GM21529 (cell line): Measurements from ENCODE around the gene NRXN3.

Experiments used
- ATAC-seq: cut with Tn5 transposase; IDR thresholded peaks from one replicate; pipeline ENCODE4 v1.9.1; 2021; ENCODE audit not compliant: unreplicated experiment

NRXN3 gene

DNA sequence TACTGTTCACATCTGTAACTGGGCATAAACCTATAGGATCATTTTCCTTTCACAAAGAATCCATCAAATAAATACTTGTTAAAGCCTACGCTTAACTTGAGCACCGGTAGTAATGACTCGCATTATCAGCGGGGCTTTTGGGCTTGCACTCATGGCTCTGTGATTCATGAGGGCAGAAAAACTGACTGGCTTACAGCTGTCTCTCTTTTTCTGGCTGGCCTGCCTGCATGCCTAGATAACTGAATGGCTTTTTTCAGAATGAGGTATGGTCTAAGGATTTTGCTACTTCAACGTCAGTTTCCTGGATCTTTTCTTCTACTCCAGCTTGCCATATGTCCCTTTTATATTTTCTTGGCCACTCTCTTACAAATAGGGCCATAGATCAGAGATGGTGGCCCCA, 531.1 kb downstream of the NRXN3 start:
- no peak for ATAC-seq

DNA sequence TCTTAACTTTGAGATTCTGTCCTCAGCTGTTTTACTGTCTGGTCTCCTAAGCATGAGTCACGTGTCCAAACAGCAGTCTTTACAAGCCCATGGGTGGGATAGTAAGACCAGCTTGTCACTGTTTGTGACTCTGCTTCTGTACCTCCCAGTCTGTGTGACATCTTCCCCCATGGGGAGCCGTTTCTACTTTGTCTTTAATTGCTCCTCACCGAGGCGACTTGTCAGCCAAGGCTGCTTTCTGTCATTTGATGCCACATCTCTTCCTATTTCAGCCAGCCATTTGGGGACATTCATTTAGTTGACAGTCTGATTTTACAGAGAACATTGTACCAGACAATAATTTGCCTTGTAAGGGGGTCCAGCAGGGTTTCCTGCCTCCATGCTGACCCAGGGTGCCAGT, 534.8 kb downstream of the NRXN3 start:
- no peak for ATAC-seq

DNA sequence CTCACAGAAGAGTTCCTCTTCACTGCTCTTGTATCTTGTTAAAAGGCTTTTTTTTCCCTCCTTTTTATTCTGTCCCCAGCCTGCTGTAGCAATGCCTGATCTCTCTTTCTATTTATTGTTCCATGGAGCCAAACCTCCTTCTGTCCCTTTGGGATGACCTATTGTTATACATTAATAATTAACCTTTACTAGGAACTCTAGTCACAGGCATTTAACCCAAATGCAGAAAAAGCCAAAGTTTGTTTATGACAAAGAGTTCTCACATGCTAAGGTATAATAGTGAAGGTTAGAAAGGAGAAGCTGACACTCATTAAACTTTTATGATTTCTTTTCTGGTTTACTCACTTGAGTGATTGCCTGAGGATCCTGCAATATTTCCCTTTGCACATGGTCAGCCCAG, 535.8 kb downstream of the NRXN3 start:
- no peak for ATAC-seq

GRCh38 chr14:78709795-78710557, 539.8 kb downstream of the NRXN3 start:
- no peak for ATAC-seq

GRCh38 chr14:78710963-78711362, 540.8 kb downstream of the NRXN3 start:
- no peak for ATAC-seq

GRCh38 chr14:78713716-78714115, 543.5 kb downstream of the NRXN3 start:
- no peak for ATAC-seq

DNA sequence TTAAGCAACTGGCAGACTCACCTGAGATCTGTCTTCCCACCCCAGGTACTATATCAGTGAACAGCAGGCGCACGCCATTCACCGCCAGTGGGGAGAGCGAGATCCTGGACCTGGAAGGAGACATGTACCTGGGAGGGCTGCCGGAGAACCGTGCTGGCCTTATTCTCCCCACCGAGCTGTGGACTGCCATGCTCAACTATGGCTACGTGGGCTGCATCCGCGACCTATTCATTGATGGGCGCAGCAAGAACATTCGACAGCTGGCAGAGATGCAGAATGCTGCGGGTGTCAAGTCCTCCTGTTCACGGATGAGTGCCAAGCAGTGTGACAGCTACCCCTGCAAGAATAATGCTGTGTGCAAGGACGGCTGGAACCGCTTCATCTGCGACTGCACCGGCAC, 544.5 kb downstream of the NRXN3 start:
- ATAC-seq, result no peak

DNA sequence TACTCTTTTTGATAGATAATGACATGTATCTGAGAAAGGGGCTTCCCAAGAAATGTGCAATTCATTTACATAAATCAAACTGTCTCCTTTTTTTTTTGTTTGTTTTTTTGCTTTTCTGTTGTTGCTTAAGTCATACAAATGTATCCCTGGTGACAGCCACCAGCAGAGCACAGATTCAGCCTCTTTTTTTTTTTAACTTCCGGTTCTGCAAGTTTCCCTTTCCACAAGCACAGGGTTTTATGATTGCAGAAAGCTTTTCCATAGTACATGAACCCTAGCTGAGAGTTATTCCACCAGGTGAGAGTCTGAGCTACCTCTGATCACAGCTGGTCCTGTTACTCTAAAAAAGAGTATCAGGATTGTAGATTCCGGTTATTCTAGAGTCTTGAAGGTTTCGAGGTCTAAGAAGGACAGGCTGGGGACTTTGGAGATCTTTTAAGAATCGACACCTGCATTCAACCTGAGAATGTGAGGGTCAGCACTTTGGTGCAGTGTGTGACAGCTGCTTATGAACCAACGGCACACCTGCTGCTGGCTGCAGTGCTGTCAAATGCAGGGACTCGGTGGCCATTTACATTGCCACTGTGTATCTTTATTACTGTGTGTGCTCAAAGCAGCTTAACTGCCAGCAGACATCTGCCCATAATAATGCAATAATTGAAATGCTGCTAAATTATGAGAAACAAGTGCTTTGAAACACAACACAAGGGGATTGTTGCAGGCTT, 551.7 kb downstream of the NRXN3 start:
- no peak for ATAC-seq

DNA sequence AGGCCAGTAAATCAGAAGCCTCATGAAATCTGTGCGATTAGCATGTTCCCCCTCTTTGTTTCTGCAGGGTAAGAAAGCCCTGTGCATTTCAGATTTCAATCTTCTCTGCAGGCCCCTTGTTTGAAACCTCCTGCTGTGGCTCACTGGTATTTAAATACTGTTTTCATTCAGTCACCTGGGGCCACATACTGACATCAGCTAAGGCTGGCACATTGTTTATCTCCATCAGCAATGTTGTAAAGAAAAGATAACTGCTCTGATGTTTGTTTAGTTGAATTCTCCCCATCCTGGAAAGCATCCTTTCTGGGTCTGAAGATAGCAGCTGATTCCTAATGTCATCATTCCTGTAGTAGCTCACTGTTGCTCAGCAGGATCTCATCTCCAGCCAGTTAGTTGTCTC, 554.9 kb downstream of the NRXN3 start:
- ATAC-seq, result no peak

GRCh38 chr14:78737116-78737515, 566.9 kb downstream of the NRXN3 start:
- no peak for ATAC-seq

DNA sequence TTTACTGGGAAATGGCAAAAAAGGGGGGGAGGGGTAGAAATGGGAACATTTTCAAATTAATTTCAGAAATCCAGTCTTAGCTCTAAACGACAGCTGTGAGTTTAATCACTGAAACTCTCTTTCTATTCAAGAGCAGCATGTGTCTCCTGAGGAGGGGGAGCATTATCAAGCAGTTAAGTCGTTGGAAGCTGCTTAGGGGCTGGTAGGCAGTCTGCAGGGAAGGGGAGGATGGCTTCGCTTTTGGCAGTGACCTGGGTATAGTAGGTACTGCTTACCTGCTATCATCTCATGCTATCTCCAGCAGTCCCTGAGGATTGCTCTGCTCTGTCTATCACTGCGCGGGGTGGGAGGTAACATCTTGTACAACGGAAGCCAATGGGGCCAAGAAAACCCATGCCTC, 567.4 kb downstream of the NRXN3 start:
- ATAC-seq, result no peak

GRCh38 chr14:78746086-78746595, 576.0 kb downstream of the NRXN3 start:
- ATAC-seq, result no peak

DNA sequence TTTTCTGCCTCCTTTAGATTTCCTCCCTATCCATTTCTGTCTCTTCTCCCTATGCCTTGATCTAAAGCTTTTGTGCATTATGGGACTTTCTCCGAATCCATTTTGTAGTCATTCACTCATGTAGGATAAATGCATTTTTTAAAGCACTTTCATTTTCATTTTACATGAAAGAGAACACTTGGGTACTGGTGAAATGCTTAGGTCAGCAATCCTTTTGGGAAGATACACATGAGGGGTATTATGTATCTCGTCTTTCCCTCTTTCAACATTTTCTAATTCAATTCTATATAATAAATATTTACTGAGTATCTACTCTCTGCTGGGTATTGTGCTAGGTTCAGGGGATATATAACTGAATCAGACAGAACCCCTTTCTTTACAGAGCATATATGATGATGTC, 577.6 kb downstream of the NRXN3 start:
- ATAC-seq, result no peak

GRCh38 chr14:78752518-78753188, 582.5 kb downstream of the NRXN3 start:
- ATAC-seq, result no peak

DNA sequence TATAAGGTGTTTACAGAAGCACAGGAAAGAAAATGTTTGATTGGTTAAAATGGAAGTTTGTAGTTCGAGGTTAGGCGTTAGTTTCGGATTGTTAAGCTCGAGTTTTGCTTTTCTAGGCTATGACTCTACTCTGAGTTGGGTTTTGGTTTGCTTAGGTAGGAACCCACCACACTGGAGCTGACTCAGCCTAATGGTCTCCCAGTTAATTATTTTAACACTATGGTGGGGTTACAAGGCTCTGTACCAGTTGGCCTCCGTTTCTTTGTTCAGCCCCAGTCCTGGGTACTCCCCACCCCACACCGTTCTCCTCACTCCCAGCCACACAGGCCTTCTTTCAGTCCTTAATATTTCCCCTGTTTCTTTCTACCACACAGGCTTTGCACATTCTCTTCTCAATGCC, 583.9 kb downstream of the NRXN3 start:
- no peak for ATAC-seq

GRCh38 chr14:78758333-78758732, 588.2 kb downstream of the NRXN3 start:
- ATAC-seq, result peak; percentile 76

- ATAC-seq, result no peak
Observed at GRCh38 chr14:78762331-78762730, 592.2 kb downstream of the NRXN3 start.

GRCh38 chr14:78763746-78764145, 593.6 kb downstream of the NRXN3 start:
- ATAC-seq, result no peak

- ATAC-seq, result no peak
Observed at GRCh38 chr14:78764240-78764639, 594.1 kb downstream of the NRXN3 start.

GRCh38 chr14:78764645-78765044, 594.5 kb downstream of the NRXN3 start:
- ATAC-seq, result no peak

- no peak for ATAC-seq
Observed at GRCh38 chr14:78767436-78767835, 597.3 kb downstream of the NRXN3 start.

DNA sequence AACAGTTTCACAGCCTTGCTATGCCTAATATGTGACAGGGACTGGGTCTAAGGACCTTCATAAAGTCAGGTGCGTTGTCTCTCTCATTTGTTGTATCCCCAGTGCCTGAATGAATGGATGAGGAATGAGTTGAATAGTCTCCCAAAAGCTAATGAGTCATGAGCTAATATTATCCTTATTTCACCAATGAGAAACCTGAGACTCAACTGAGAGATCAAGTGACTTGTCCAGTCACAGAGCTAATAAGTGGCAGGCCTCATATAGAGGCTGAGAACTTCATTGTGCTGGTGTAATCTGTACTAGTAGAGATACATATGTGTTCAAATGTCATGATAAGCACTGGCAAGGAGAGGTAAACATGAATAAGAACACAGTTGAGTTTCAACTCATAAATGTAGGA, 612.4 kb downstream of the NRXN3 start:
- ATAC-seq, result no peak
